NCI-H1930 (cell line): ENCODE data around the gene CLASP2.

Source experiments
- DNase-seq, 2 experiments: peaks; one replicate each; lab custom pipeline; 2025; lab: John Stamatoyannopoulos, UW

The CLASP2 gene

DNA sequence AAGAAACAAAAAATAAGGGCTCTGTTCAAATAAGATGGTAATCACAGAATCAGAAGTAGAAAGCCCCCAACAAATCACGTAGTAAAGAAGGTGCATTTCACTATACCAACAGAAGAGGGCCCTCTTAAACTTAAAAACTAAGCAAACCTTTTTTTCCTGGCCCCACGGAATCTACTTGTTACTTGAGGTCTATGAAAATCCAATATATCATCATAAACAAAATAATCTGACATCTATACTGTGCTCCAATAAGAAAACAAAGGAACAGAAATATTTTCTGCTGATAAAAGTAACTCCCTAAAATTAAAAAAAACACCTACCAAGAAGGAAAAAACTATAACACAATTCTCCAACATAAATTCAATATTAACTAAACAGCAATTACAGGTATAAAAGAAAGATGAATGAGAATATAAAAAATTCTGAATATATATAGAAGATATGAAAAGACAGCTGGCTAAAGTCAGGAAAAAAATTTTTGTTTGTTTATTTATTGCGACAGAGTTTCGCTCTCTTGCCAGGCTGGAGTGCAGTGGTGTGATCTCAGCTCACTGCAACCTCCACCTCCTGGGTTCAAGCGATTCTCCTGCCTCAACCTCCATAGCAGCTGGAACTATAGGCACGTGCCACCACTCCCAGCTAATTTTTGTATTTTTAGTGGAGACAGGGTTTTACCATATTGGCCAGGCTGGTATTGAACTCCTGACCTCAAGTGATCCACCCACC, 81.8 kb downstream of the CLASP2 start:
- no peak for DNase-seq

DNA sequence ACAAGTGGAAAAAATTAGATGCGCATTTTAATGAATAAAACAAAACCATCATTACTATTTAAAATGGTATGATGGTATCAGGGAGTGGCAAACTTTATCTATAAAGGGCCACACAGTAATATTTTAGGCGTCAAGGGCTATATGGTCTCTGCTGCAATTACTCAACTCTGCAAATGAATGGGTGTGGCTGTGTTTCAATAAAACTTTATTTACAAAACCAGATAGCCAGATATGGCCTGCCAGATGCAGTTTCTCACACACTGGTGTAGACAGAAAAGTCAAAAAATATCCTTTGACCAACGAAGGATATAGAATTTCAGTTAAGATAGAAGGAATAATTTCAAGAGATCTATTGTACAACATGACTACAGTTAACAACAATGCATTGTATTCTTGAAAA, 83.8 kb downstream of the CLASP2 start:
- DNase-seq: no peak

DNA sequence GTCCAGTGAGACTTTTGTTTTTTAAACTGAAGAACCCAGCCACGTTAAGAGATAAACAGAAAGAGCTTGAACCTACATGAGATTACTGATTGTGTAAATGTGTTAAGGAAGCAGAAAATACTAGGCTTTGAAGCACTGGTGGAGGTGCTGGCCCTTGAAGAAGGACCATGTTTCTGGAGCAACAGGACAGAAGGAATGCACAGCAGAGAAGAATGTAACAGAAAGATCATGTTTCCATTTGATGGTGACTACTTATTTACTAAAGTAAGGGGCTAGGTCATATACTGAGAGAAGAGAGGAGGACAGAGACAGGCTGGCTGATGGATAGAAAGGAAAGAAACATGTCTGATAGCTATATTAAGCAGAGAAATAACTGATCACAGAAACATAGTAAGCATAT, 88.8 kb downstream of the CLASP2 start:
- DNase-seq: no peak

DNA sequence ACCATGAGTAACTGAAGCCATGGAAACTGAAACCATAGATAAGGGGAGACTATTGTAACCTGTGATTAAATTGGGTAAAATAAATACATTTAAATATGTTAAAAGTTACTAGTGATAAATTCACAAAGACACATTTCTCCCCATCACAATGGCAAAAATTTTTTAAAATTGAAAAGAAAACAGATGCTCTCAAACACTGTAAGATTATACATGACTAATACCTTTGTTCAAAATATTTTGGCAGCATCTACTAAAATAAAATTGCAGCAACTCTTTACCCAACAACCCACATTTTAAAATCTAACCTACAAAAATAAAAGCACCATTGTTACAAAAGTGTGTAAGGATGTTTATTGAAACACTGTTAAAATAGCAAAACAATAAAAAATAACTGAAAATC, 93.3 kb downstream of the CLASP2 start:
- no peak for DNase-seq

DNA sequence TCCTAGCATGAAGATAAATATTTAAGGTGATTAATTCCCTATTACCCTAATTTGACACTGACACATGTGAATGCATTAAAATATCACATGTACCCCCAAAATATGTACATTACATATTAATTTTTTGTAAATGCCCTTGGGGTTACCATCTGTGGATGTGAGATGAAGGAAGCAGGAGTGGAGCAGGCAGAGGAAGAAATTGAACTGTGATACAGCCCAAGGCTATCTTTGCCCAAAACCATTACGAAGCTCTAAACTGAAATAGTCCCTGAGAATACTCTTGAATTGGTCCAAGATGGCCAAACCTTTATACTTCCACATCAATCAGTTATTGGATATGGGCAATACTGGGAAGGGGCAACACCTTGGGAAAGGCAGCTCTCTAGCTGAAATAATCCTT, 105.0 kb downstream of the CLASP2 start:
- DNase-seq: no peak

DNA sequence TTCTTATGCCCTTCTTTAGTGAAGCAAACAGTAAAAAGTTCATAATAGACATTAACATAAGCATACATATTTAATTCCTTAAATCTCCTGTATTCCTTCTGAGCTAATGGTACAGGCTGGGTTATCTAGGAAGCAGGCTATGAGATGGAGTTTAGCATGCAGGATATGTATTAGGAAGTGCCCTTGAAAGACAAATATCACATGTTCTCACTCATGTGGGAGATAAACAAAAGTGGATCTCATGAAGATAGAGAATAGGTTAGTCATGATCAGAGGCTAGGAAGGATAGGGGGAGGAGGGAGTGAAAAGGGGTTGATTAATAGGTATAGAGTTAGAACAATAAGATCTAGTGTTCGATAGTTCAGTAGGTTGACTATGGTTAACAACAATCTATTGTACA, 105.4 kb downstream of the CLASP2 start:
- DNase-seq: no peak

DNA sequence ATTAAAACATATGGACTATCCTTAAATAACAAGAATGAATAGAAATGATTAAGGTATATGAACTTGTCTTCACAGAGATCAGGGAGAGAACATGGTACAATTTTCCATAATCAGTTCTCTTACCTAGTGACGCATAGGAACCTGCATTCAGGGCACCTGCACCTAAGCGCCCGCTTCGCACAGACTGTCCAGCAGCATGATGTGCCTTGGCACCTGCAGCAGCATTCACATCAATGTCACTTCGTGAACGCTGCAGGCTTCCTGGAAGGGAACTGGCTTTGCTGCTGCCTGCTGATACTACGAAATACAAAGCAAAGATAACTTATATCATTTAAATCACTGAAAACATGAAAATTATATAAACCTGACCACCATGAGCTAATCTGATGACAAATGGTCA, 115.2 kb downstream of the CLASP2 start:
- no peak for DNase-seq

DNA sequence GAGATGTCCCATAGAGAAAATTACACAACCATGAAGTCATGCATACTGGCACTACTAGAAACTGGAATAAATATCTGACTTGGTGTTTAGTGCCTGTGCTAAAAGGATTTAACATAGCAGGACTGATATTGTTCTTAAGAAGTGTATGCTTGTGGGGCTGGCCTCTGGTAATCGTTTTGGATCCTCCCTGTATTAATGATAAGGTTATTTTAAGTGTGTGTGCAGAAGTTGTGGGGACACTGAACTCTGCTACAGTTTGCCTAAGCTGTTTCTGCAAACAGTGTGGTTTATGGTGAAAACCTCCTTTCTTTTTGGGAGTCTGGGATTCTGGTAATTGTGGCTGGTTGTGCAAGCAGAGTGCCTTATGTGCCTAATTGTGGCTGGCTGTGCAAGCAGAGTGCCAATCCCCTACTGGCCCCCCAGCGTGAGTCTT, 120.8 kb downstream of the CLASP2 start:
- no peak for DNase-seq

DNA sequence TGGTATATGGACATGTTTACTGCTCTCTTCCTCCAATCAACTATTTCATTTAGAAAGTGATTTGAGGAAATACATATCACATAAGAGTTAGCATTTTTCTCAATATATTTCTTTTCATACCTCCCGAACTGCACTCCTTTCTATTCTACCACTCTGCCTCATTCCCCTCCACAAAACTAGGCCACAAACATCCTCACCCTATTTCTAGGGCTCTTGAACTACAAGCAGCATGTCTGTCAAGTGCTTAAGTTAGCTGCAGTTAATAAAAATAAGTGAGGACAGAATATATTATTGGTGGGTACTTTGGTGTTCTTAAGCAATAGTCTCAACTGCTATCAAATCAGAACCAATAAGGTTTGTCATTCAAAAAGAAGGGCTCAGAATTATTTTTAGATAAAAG, 125.1 kb downstream of the CLASP2 start:
- no peak for DNase-seq

DNA sequence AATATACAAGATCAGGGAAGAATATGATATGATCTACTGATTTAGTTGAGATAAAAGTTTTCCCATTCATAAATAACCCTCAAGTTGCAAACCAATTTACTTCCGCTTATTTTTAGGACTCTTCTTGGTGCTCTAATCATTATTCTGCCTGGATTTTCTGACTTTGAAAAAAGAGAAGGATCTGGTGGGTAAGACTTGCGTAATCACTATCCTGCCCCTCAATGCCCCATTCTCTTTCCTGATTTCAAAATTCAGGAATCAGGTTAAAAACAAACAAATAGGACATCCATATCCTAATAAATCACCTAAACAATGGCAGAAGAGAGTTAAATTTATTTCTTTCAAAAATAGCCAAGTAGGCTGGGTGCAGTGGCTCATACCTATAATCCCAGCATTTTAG, 127.5 kb downstream of the CLASP2 start:
- no peak for DNase-seq

DNA sequence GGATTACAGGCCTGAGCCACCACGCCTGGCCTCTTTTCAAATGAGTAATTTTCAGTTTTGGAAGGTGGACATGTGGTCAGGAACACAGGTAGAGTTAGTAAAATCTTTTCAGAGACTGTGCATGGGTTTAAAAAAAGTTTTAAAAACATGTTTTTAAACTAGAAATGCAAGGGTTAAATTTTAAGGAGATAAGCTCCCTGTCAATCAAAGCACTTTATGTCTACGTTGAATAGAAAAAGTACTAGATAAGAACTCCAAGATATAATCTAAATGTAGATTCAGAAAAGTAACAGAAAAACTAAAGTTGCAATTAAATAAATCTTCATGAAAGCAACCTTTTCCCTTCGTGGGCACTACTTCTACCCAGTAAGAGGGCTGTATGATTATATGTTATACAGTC, 131.7 kb downstream of the CLASP2 start:
- DNase-seq: no peak

DNA sequence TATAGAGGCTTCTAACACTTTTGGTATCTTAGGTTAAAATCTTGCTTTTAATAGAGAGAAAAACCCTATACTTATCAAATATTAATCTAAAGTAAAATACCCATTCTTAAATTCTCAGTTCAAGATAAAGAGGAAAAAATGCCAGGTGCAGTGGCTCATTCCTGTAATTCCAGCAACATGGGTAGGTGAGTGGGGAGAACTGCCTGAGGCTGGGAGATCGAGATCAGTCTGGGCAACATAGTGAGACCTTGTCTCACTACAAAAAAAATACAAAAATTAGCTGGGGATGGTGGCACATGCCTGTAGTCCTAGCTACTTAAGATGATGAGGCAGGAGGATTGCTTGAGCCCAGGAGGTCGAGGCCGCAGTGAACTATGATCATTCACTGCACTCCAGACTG, 135.8 kb downstream of the CLASP2 start:
- DNase-seq: no peak

DNA sequence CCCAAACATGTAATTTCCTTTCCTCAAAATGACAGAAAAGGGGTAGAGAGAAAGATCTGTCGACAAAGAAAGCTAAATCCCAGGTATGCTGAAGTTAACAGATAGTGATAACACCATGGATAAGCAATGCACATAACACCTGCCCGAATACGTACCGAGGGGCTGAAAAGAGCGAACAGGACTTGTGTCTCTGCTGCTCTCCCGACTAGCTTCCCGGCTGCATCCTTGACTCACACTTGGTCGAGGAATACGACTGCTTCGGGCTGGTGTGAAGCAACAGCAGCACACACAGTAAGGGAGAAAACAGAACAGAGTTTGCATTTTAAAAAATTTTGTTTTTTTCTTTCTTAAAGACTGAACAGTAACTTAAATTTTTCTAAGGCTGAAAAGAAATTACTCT, 136.4 kb downstream of the CLASP2 start:
- no peak for DNase-seq

DNA sequence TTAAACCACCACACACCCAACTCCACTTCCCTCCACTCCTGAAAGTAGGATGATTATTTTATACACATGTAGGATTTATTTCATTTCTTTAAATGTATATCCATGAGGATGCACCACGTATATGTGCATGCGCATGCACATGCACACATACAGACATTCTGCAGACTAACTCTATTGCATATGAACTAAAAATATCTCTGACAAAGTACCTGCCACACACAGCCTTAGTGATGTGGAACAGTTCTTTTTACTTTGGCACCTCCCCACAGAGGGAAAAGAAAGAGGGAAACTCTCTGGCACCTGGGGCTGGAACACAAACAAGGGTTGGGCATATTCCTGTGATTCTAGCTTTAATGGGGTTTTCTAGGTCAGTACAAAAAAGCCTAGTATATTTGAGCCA, 138.2 kb downstream of the CLASP2 start:
- no peak for DNase-seq

DNA sequence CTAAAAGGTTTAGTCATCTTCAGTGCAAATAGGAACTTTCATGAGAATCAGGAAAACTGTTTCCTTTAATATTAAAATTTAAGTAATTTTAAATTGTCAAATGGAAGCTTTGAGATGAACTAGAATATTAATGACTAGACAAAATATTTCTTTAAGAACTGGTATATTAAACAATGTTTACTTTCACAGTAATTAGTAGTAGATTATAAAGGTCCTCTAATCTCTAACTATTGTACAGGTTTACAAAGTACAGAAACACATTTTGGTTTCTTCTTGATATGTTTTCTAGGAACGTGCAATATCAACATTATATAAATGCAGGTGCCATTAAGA, 138.9 kb downstream of the CLASP2 start:
- DNase-seq: no peak

DNA sequence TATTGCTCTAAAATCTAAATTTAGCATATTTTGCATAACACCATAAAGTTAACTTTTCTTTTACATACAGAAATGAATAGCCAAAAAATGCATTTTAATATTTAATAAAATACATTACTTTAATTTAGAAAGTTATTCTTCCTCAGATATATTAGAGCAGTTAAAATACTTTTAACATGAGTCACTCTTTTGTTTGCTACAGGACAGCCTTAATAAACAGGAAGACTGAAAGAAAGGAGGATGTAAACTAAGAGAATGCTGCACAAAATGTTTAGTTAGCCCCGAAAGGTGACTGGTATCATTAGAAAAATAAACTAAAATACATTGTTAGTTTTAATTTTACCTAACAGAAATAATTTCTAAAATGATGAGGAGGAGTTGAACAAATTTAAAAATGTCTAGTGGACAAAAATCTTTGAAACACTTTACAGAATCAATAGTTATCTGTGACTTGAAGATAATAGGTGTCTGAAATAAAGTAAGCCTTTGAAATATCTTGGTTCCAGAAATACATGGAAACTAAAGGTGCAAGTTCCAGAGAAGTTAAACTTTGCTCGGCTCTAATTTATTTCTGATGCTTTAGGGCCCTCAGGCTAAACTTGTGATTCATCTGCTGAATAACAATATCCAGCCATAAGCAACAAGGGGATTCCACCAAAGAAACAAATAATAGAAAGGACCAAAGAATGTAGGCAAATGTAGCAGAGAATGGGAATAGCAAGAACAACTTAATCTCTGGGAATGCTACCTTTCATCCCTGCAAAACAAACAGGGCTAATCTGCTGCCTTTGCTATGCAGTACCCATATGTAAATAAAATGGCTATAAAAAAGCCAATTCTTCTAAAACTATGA, 139.5 kb downstream of the CLASP2 start:
- no peak for DNase-seq

DNA sequence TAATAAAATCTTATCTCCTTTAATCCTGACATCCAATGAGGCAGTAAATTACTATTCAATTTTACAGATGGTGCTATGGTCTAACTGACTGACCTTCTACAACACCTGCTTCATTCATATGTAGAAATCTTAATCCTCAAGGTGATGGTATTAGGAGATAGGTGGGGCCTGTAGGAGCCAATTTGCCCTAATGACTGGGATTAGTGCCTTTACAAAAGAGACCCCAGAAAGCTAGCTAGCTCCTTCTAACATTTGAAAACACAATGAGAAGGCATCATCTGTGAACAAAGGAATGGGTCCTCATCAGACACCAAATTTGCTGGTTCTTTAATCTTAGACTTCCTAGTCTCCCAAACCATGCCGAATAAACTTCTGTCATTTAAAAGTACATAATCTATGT, 140.5 kb downstream of the CLASP2 start:
- DNase-seq: no peak

DNA sequence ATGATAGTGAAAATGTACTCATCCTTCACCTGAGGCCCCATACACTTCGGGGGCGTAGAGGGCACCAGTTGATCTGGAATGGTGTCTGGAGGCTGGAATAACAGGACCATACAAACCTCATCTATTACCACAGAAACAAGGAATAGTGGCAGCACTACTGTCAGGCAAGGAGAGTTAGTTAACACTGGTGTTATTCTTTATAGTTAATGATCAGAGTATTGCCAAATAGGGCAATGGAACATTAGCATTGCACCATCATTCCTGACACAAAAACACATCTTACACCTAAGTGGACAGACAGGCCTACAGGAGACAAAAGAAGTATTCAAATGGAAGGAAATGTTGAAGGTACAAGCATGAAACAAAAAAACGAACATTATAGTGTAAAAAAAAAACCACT, 140.9 kb downstream of the CLASP2 start:
- DNase-seq: no peak

DNA sequence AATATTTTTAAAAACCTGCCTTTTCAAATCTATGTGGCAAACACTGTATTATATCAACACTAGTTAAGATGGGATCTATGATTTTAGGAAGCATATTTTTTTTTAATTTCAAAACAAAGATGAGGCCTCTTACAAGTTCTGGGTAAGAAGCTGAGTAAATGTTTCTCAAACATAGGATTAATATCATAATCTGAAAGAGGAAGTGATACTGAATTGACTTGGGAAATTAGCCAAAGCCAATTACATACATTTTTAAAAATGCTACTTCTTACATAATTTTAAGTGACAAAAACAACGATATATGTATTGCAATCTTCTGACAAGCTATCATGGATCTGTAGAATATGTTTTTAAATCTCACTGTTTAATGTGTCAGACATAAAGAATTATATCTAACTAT, 142.7 kb downstream of the CLASP2 start:
- DNase-seq: no peak

DNA sequence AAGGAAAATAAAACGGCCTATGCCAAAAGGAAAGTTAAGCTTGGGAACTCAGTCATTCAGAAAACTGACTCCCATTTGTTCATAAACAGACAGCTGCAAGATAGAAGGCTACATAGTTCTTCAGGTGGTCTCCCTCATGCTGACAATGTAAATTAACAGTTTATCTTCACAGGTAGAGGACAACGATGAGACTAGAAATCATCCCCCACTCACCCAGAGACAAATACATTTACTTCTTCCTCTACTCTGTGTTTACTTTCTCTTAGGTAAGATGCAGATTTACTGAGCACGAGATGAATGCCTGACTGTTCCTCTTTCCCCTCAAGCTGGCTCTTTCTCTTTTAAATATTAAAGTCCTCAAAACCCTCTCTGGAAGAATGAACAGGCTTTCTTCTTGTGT, 160.2 kb downstream of the CLASP2 start:
- DNase-seq: no peak

DNA sequence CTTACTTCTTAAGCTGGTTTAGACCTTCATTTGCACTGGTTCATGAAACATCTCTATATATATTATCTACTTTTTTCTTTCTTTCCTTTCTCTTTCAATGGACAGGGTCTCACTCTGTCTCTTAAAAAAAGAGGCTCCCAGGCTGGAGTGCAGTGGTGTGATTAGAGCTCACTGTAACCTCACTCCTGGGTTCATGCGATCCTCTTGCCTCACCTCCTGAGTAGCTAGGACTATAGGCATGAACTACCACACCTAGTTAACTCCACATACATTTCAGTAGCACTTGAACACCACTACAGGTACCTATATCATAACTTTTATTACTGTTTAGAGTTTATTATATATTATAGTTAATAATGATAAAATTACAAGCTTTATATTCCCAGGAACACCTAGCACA, 160.8 kb downstream of the CLASP2 start:
- DNase-seq: no peak

DNA sequence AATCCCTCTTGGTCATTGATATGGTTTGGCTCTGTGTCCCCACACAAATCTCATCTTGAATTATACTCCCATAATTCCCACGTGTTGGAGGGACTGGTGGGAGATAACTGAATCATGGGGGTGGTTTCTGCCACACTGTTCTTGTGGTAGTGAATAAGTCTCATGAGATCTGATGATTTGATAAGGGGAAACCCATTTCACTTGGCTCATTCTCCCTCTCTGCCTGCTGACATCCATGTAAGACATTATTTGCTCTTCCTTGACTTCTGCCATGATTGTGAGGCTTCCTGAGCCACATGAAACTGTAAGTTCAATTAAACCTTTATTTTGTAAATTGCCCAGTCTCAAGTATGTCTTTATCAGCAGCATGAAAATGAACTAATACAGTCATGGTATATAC, 171.0 kb downstream of the CLASP2 start:
- no peak for DNase-seq

DNA sequence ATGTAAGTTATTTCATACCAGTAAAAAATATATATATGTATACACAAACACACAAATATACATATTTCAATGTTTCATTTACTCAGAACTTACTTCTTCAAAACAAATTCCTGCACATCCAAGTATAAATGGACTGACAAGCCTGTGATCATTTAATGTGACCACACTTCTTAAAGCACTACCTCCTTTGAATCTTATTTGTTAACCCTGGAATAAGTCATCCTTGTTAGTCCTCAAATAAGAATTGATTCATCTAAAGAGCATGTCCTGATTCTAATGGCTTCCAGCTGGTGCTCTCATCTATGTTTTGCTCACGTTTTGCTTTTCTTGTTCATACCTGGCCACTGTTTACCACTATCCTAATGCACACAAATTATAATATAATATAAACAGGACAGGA, 173.9 kb downstream of the CLASP2 start:
- DNase-seq: no peak

DNA sequence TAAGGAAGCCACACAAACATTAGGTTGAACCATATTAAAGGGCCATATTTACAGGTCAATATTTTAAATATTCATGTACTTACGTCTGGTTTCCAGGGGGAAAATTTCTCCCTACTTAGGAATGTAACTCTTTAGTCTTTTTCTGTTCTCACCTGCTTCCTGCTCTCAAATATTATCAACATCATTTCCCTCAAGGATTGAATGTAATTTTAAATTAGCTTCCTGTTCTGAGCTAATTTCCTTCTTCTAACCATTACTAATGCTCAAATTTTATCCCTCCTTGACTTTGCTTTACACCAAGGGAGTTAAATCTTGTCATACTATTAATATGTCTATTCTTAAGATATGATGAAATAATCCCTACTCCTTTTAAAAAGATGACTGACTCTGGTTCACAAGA, 174.5 kb downstream of the CLASP2 start:
- DNase-seq: no peak
